Tibial nerve (tissue), 4 donors: ENCODE data around the gene GPER1.

Experiments used
- CTCF ChIP-seq, 5 experiments: fragments of 200-600 bp in 3 of 5; fragments of 450-650 bp in 2 of 5; sonication (generic) in 3 of 5; IDR thresholded peaks; one replicate each; pipeline ENCODE4 v1.5.1; 2016 to 2019; ENCODE audit warnings: antibody characterized with exemption in 5 of 5, mild to moderate bottlenecking in 3 of 5, moderate library complexity in 2 of 5
- EP300 ChIP-seq, 2 donors: sonication (generic); formaldehyde crosslinking; IDR thresholded peaks; one replicate each; pipeline ENCODE4 v1.6.1; 2017; ENCODE audit warnings: antibody characterized with exemption in 2 of 2, mild to moderate bottlenecking in 1 of 2

- no peak for TF ChIP-seq CTCF (IDR thresholded peaks at IDR 0.05)
- no peak for TF ChIP-seq EP300 (IDR thresholded peaks at IDR 0.05)
These were observed 7.8 kb downstream of the GPER1 start for GRCh38 chr7:1095621-1096155.
